ENCODE results near the gene VPS9D1. TPM values are rescaled to one million over a fixed set of nuclear protein-coding genes. Genes with fewer than 3 reads are reported as not detected.

VPS9D1 gene
- total RNA-seq, 1 experiment from 2014 or later, result 6.3 TPM

GRCh38 chr16:89709166-89709565 is 11.5 kb downstream of the VPS9D1 start:
- DNase-seq (ENCODE audit: low read depth, low spot score), result no peak
- H3K4me1 ChIP-seq (ENCODE audit: control insufficient read depth, insufficient read depth, low read length), result 0 out of 2 replicates have a peak, but pooled peaks cover 5% of the 10 kb centered on the region
- no peaks in the 10 kb centered on the region for H3K9me3 ChIP-seq (ENCODE audit: control insufficient read depth, insufficient read depth, low read depth, low read length)
- TF ChIP-seq TCF7L2 (IDR thresholded peaks at IDR 0.05; ENCODE audit: low read depth, low read length) (no peak), POLR2AphosphoS5 (IDR thresholded peaks at IDR 0.05; ENCODE audit: low read depth, low read length) (no peak), SIN3A (IDR thresholded peaks at IDR 0.05; ENCODE audit: borderline replicate concordance, insufficient read depth, low read depth, low read length) (no peak)
- TF ChIP-seq, protein P1, sequence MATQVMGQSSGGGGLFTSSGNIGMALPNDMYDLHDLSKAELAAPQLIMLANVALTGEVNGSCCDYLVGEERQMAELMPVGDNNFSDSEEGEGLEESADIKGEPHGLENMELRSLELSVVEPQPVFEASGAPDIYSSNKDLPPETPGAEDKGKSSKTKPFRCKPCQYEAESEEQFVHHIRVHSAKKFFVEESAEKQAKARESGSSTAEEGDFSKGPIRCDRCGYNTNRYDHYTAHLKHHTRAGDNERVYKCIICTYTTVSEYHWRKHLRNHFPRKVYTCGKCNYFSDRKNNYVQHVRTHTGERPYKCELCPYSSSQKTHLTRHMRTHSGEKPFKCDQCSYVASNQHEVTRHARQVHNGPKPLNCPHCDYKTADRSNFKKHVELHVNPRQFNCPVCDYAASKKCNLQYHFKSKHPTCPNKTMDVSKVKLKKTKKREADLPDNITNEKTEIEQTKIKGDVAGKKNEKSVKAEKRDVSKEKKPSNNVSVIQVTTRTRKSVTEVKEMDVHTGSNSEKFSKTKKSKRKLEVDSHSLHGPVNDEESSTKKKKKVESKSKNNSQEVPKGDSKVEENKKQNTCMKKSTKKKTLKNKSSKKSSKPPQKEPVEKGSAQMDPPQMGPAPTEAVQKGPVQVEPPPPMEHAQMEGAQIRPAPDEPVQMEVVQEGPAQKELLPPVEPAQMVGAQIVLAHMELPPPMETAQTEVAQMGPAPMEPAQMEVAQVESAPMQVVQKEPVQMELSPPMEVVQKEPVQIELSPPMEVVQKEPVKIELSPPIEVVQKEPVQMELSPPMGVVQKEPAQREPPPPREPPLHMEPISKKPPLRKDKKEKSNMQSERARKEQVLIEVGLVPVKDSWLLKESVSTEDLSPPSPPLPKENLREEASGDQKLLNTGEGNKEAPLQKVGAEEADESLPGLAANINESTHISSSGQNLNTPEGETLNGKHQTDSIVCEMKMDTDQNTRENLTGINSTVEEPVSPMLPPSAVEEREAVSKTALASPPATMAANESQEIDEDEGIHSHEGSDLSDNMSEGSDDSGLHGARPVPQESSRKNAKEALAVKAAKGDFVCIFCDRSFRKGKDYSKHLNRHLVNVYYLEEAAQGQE (IDR thresholded peaks at IDR 0.05; ENCODE audit: insufficient read depth in 1 of 2, low read depth in 2 of 2, low read length in 1 of 2), result no peak
- TF ChIP-seq, protein P2, sequence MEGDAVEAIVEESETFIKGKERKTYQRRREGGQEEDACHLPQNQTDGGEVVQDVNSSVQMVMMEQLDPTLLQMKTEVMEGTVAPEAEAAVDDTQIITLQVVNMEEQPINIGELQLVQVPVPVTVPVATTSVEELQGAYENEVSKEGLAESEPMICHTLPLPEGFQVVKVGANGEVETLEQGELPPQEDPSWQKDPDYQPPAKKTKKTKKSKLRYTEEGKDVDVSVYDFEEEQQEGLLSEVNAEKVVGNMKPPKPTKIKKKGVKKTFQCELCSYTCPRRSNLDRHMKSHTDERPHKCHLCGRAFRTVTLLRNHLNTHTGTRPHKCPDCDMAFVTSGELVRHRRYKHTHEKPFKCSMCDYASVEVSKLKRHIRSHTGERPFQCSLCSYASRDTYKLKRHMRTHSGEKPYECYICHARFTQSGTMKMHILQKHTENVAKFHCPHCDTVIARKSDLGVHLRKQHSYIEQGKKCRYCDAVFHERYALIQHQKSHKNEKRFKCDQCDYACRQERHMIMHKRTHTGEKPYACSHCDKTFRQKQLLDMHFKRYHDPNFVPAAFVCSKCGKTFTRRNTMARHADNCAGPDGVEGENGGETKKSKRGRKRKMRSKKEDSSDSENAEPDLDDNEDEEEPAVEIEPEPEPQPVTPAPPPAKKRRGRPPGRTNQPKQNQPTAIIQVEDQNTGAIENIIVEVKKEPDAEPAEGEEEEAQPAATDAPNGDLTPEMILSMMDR (IDR thresholded peaks at IDR 0.05), result no peak
- no peaks in the 10 kb centered on the region for H3K27me3 ChIP-seq (ENCODE audit: control insufficient read depth, insufficient read depth, low read length)
- intact Hi-C loops (cut with micrococcal nuclease; ENCODE audit: unreplicated experiment) (no loop called here), in situ Hi-C loops (cut with HindIII; ENCODE audit: low pct_unique_long_range_greater_than_20kb, low sequenced_read_pairs) (no loop called here)
- no peak for ATAC-seq
- BruUV-seq (replicated peaks), result no TSS peak
- no peak overlapping the region for H3K4me3 ChIP-seq (ENCODE audit: low read depth in 2 of 2, low read length in 2 of 2)
- ChIA-PET CTCF (no interaction called here), POLR2A (no interaction called here)
- H3K36me3 ChIP-seq (ENCODE audit: control insufficient read depth, insufficient read depth, low read length), result no peaks in the 10 kb centered on the region; the same call in 1 of the 2 replicates
- no peak overlapping the region for H3K27ac ChIP-seq (ENCODE audit: low read length)

DNA sequence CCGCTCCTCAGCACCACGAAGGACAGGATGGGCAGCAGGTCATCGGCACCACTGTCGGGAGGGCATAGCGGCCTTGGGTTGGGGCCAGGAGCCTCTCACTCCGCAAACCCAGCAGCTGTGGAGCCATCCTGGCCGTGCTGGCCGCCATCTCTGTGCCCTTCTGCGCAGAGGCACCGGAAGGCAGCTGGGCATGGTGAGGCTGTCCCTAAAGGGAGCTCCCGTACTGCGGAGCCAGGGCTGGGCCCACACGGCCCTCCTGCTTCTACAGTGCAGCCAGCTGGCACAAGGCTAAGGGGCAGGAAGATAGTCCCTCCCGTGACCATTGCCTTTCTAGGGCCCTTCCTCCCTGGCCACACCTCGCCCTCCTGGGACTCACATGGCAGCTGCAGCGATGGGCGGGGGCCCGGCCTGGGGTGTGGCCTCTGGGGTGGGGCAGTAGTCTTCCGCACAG is 12.2 kb downstream of the VPS9D1 start:
- TF ChIP-seq, protein P1 (IDR thresholded peaks at IDR 0.05; ENCODE audit: insufficient read depth in 1 of 2, low read depth in 2 of 2, low read length in 1 of 2), result no peak
- TF ChIP-seq POLR2AphosphoS5 (IDR thresholded peaks at IDR 0.05; ENCODE audit: low read depth, low read length) (no peak), TCF7L2 (IDR thresholded peaks at IDR 0.05; ENCODE audit: low read depth, low read length) (no peak), SIN3A (IDR thresholded peaks at IDR 0.05; ENCODE audit: borderline replicate concordance, insufficient read depth, low read depth, low read length) (no peak)
- TF ChIP-seq, protein P2 (IDR thresholded peaks at IDR 0.05), result no peak
- intact Hi-C loops (cut with micrococcal nuclease; ENCODE audit: unreplicated experiment), result no loop called here

More for the DNA sequence above, 12.2 kb downstream of the VPS9D1 start:
- 0 out of 2 replicates have a peak, but pooled peaks cover 5% of the 10 kb centered on the region for H3K4me1 ChIP-seq (ENCODE audit: control insufficient read depth, insufficient read depth, low read length)
- no TSS peak for BruUV-seq (replicated peaks)
- H3K27ac ChIP-seq (ENCODE audit: low read length), result no peak overlapping the region
- in situ Hi-C loops (cut with HindIII; ENCODE audit: low pct_unique_long_range_greater_than_20kb, low sequenced_read_pairs), result no loop called here
- H3K4me3 ChIP-seq (ENCODE audit: low read depth in 2 of 2, low read length in 2 of 2), result no peak overlapping the region
- ATAC-seq, result no peak
- ChIA-PET POLR2A (no interaction called here), CTCF (no interaction called here)
- no peaks in the 10 kb centered on the region for H3K9me3 ChIP-seq (ENCODE audit: control insufficient read depth, insufficient read depth, low read depth, low read length)
- no peaks in the 10 kb centered on the region for H3K27me3 ChIP-seq (ENCODE audit: control insufficient read depth, insufficient read depth, low read length)
- no peak for DNase-seq (ENCODE audit: low read depth, low spot score)
- no peaks in the 10 kb centered on the region; the same call in 1 of the 2 replicates for H3K36me3 ChIP-seq (ENCODE audit: control insufficient read depth, insufficient read depth, low read length)
